H1 (cell line): ENCODE data around the gene RPP14. TPM values are rescaled to one million over a fixed set of nuclear protein-coding genes. Genes with fewer than 3 reads are reported as not detected.

Experiments
- CTCF ChIA-PET: fragments of 300-600 bp; sonication (Branson Sonifier 250); formaldehyde crosslinking; loops from one replicate; lab custom pipeline; 2021; ENCODE audit not compliant: partially characterized antibody; lab: Charles Lee
- POLR2A ChIA-PET: fragments of 300-600 bp; sonication (Branson Sonifier 250); formaldehyde crosslinking; loops from one replicate; lab custom pipeline; 2021; ENCODE audit warnings: inconsistent platforms; ENCODE audit not compliant: partially characterized antibody; lab: Charles Lee
- DNase-seq, 2 experiments: peaks; one replicate each; pipeline versions ENCODE4 v3.0.0 to v3.0.0-alpha.2; 2010 to 2022; ENCODE audit warnings: low spot score in 2 of 2, low read depth in 1 of 2, mixed read lengths in 1 of 2
- FAIRE-seq: peaks from 2 replicates; lab custom pipeline; 2011; peaks lifted over from hg19 to GRCh38; lab: Jason Lieb, UNC
- H2AFZ ChIP-seq: 2 replicates; pipeline ENCODE4 v1.8.1; 2012; ENCODE audit warnings: low read length, inconsistent platforms
- H2AK5ac ChIP-seq: 2 replicates; pipeline ENCODE4 v1.6.1; 2013; ENCODE audit warnings: low read depth, low read length
- H2BK120ac ChIP-seq: replicated peaks from 2 replicates; pipeline ENCODE3; 2013; ENCODE audit warnings: low read depth, low read length, inconsistent platforms
- H2BK12ac ChIP-seq: 2 replicates; pipeline ENCODE4 v1.6.1; 2013; ENCODE audit warnings: low read depth, low read length
- H2BK15ac ChIP-seq: 2 replicates; pipeline ENCODE4 v1.6.1; 2013; ENCODE audit warnings: low read length
- H2BK20ac ChIP-seq: 2 replicates; pipeline ENCODE4 v1.6.1; 2013; ENCODE audit warnings: low read length
- H2BK5ac ChIP-seq: 2 replicates; pipeline ENCODE4 v1.6.1; 2013; ENCODE audit warnings: low read depth, low read length
- H3K14ac ChIP-seq: 2 replicates; pipeline ENCODE4 v1.6.1; 2013; ENCODE audit warnings: inconsistent platforms; ENCODE audit not compliant: insufficient read length
- H3K18ac ChIP-seq: 2 replicates; pipeline ENCODE4 v1.6.1; 2013; ENCODE audit warnings: low read length; ENCODE audit errors: extremely low read depth
- H3K23ac ChIP-seq: 2 replicates; pipeline ENCODE4 v1.6.1; 2013; ENCODE audit warnings: inconsistent platforms; ENCODE audit not compliant: insufficient read length
- H3K23me2 ChIP-seq: 2 replicates; pipeline ENCODE4 v1.6.1; 2013; ENCODE audit warnings: low read depth, low read length
- H3K27ac ChIP-seq: 2 replicates; pipeline ENCODE4 v1.6.1; 2011; ENCODE audit warnings: low read depth, low read length, inconsistent platforms
- H3K27me3 ChIP-seq, 4 experiments: replicated peaks in 1 of 4; 1 replicate in 1 of 4; 2 replicates in 3 of 4; pipeline versions ENCODE4 v1.6.1 to v1.8.1; 2011 to 2013; ENCODE audit warnings: low read length in 3 of 4, mild to moderate bottlenecking in 3 of 4, inconsistent platforms in 2 of 4, mixed read lengths in 2 of 4, moderate library complexity in 1 of 4; ENCODE audit not compliant: control insufficient read depth in 3 of 4, insufficient read depth in 3 of 4; ENCODE audit errors: extremely low read depth in 1 of 4
- H3K36me3 ChIP-seq, 4 experiments: 2 replicates each; pipeline versions ENCODE4 v1.6.1 to v1.8.1; 2011 to 2013; ENCODE audit warnings: mild to moderate bottlenecking in 4 of 4, low read length in 3 of 4, moderate library complexity in 2 of 4, control low read depth in 1 of 4, inconsistent platforms in 1 of 4; ENCODE audit not compliant: insufficient read depth in 4 of 4, control insufficient read depth in 2 of 4
- H3K4ac ChIP-seq: replicated peaks from 2 replicates; pipeline ENCODE3; 2013; ENCODE audit warnings: low read length, low read depth, mixed read lengths, inconsistent platforms; ENCODE audit not compliant: insufficient read length
- H3K4me1 ChIP-seq, 4 experiments: replicated peaks in 1 of 4; 1 replicate in 1 of 4; 2 replicates in 3 of 4; pipeline versions ENCODE4 v1.6.1 to v1.8.1; 2011 to 2013; ENCODE audit warnings: low read length in 3 of 4, inconsistent platforms in 2 of 4, mixed read lengths in 1 of 4; ENCODE audit not compliant: insufficient read depth in 4 of 4, control insufficient read depth in 3 of 4
- H3K4me2 ChIP-seq, 2 experiments: 2 replicates each; pipeline versions ENCODE4 v1.6.1 to v1.8.1; 2011 to 2013; ENCODE audit warnings: low read depth in 2 of 2, low read length in 2 of 2, control low read depth in 1 of 2, inconsistent platforms in 1 of 2, mild to moderate bottlenecking in 1 of 2; ENCODE audit not compliant: insufficient read depth in 1 of 2
- H3K4me3 ChIP-seq, 4 experiments: fragments of 200-600, 300-600 bp in 1 of 4; sonication (generic), shearing (Covaris generic), sonication (Bioruptor Twin) in 1 of 4; 2 replicates each; pipeline versions ENCODE4 v1.5.1 to v1.8.1; 2011 to 2016; ENCODE audit warnings: low read length in 4 of 4, low read depth in 3 of 4, control low read depth in 2 of 4, inconsistent platforms in 2 of 4, mild to moderate bottlenecking in 2 of 4, mixed read lengths in 1 of 4, moderate library complexity in 1 of 4; ENCODE audit not compliant: insufficient read depth in 2 of 4; ENCODE audit errors: extremely low read depth in 1 of 4
- H3K56ac ChIP-seq: replicated peaks from 2 replicates; pipeline ENCODE3; 2013; ENCODE audit warnings: low read depth, mild to moderate bottlenecking, mixed read lengths, low read length, inconsistent platforms; ENCODE audit not compliant: insufficient read length
- H3K79me1 ChIP-seq: 2 replicates; pipeline ENCODE4 v1.6.1; 2013; ENCODE audit warnings: low read depth, low read length, control low read depth
- H3K79me2 ChIP-seq, 2 experiments: 2 replicates each; pipeline versions ENCODE4 v1.6.1 to v1.8.1; 2012 to 2013; ENCODE audit warnings: low read length in 2 of 2, mild to moderate bottlenecking in 2 of 2, inconsistent platforms in 1 of 2; ENCODE audit not compliant: insufficient read depth in 2 of 2, control insufficient read depth in 1 of 2
- H3K9ac ChIP-seq, 4 experiments: replicated peaks in 1 of 4; 1 replicate in 1 of 4; 2 replicates in 3 of 4; pipeline versions ENCODE4 v1.6.1 to v1.8.1; 2011 to 2013; ENCODE audit warnings: low read depth in 3 of 4, low read length in 3 of 4, control low read depth in 2 of 4, mild to moderate bottlenecking in 2 of 4, moderate library complexity in 2 of 4, inconsistent platforms in 1 of 4; ENCODE audit errors: extremely low read depth in 1 of 4
- H3K9me3 ChIP-seq, 2 experiments: 2 replicates each; pipeline versions ENCODE4 v1.6.1 to v1.8.1; 2012 to 2013; ENCODE audit warnings: mild to moderate bottlenecking in 2 of 2, moderate library complexity in 2 of 2, control low read depth in 1 of 2, inconsistent platforms in 1 of 2, low read depth in 1 of 2, low read length in 1 of 2, mixed read lengths in 1 of 2; ENCODE audit not compliant: insufficient read depth in 2 of 2
- H4K20me1 ChIP-seq, 2 experiments: replicated peaks in 1 of 2; 2 replicates each; pipeline versions ENCODE3 to v1.8.1; 2011 to 2013; ENCODE audit warnings: inconsistent platforms in 2 of 2, low read length in 2 of 2, mild to moderate bottlenecking in 1 of 2; ENCODE audit not compliant: insufficient read depth in 2 of 2, control insufficient read depth in 1 of 2
- H4K5ac ChIP-seq: 2 replicates; pipeline ENCODE4 v1.6.1; 2013; ENCODE audit warnings: low read length, low read depth, mixed read lengths, inconsistent platforms; ENCODE audit not compliant: insufficient read length
- H4K8ac ChIP-seq: 2 replicates; pipeline ENCODE4 v1.8.0; 2013; ENCODE audit warnings: mild to moderate bottlenecking, moderate library complexity, low read length, inconsistent platforms; ENCODE audit not compliant: insufficient read depth; ENCODE audit errors: extremely low read depth
- H4K91ac ChIP-seq: replicated peaks from 2 replicates; pipeline ENCODE3; 2013; ENCODE audit warnings: low read length, mixed read lengths, inconsistent platforms; ENCODE audit not compliant: insufficient read length
- ATF3 ChIP-seq: IDR thresholded peaks from 2 replicates; pipeline ENCODE4 v1.6.1; 2011; ENCODE audit warnings: low read depth, mild to moderate bottlenecking, low read length; ENCODE audit not compliant: insufficient read depth
- BACH1 ChIP-seq: IDR thresholded peaks from 2 replicates; pipeline ENCODE4 v1.6.1; 2012; ENCODE audit warnings: low read length, improper control_type of control experiment
- EP300 ChIP-seq, 2 experiments: IDR thresholded peaks; 1 replicate in 1 of 2; 2 replicates in 1 of 2; pipeline ENCODE4 v1.6.1; 2011 to 2012; ENCODE audit warnings: low read depth in 2 of 2, low read length in 2 of 2, mild to moderate bottlenecking in 2 of 2, borderline replicate concordance in 1 of 2, inconsistent platforms in 1 of 2, moderate library complexity in 1 of 2
- SIRT6 ChIP-seq: IDR thresholded peaks from one replicate; pipeline ENCODE4 v1.7.1; 2012; ENCODE audit warnings: low read length, inconsistent platforms
- WGBS, 2 experiments: shearing (Covaris generic) in 1 of 2; methylation state at CpG; one replicate each; pipeline versions ENCODE4 v1.1.6 to v1.1.7; 2013 to 2015; ENCODE audit warnings: low lambda C conversion rate in 2 of 2, mixed read lengths in 2 of 2, inconsistent platforms in 1 of 2, low coverage in 1 of 2, missing lambda C conversion rate in 1 of 2; ENCODE audit not compliant: insufficient replicate concordance in 2 of 2, insufficient coverage in 1 of 2, insufficient read length in 1 of 2; ENCODE audit errors: extremely low coverage in 1 of 2, missing lambda C conversion rate in 1 of 2; 5-methylcytosine and 5-hydroxymethylcytosine counted together
- polyA plus RNA-seq, 7 experiments: library from polyadenylated mRNA; depleted of rRNA in 3 of 7; stranded (reverse) in 5 of 7; unstranded in 2 of 7; fragments of >200 nt in 5 of 7; fragments of 200-250 nt in 2 of 7; gene quantifications; 1 replicate in 5 of 7; 2 replicates in 1 of 7; 4 replicates in 1 of 7; pipeline versions ENCODE4 v1.2.1 to v1.2.3, GENCODE V29; 2011 to 2013; ENCODE audit warnings: missing spikeins in 2 of 7, mixed read lengths in 2 of 7
- total RNA-seq: library from RNA; stranded (reverse); fragmentation: NEBNext Ultra II Directional; extraction: Animal tissue kit (Norgen Biotek cat#: 25700); gene quantifications from 2 replicates; pipeline ENCODE4 v1.2.1, GENCODE V29; 2021

Gene RPP14
- total and polyA plus RNA-seq, 2 of the 8 experiments (the other 6 are each of a cell fraction or from before 2014, with no cell fraction given), result 11.7 to 23.4 TPM

GRCh38 chr3:58349792-58350626 is 44.0 kb downstream of the RPP14 start:
- H2BK5ac ChIP-seq, result no peak overlapping the region
- H4K5ac ChIP-seq, result no peak overlapping the region
- no peaks in the 10 kb centered on the region; the same call in 1 of the 2 replicates for H3K23me2 ChIP-seq
- H2AFZ ChIP-seq, result no peak overlapping the region
- no peak for TF ChIP-seq BACH1
- TF ChIP-seq SIRT6, result no peak
- no peak for TF ChIP-seq EP300 (IDR thresholded peaks at IDR 0.05; ENCODE audit: borderline replicate concordance in 1 of 2, low read depth in 2 of 2, low read length in 2 of 2)
- no peak for TF ChIP-seq ATF3
- no peak overlapping the region for H4K8ac ChIP-seq
- no peak for DNase-seq
- no peak overlapping the region for H2BK120ac ChIP-seq
- 90% methylated on average over 7 of the region's 7 CpGs; no CpG with 5 or more reads in 1 of the 2 experiments for WGBS, 2 experiments
- no peak overlapping the region for H2BK12ac ChIP-seq
- H3K9ac ChIP-seq, result no peak overlapping the region
- no peak overlapping the region for H2BK20ac ChIP-seq
- H3K4me3 ChIP-seq, result no peak overlapping the region
- no peaks in the 10 kb centered on the region for H3K27me3 ChIP-seq
- H2BK15ac ChIP-seq, result no peak overlapping the region
- no peak overlapping the region for H3K23ac ChIP-seq
- H3K4ac ChIP-seq, result no peak overlapping the region
- H3K4me2 ChIP-seq, result no peak overlapping the region
- H3K14ac ChIP-seq, result no peak overlapping the region
- no peaks in the 10 kb centered on the region for H3K79me1 ChIP-seq
- H3K9me3 ChIP-seq, result no peaks in the 10 kb centered on the region
- no peak overlapping the region for H3K27ac ChIP-seq
- H3K18ac ChIP-seq, result no peak overlapping the region
- ChIA-PET CTCF (interaction anchor here (0.9 to 2.6 kb wide), 16 partner anchors 11 to 182 kb away, joined by 3 to 11 read pairs (median 4); partner anchors contain the start of gene PXK), POLR2A (interaction anchor here (1.0 to 1.2 kb wide), 2 partner anchors 9 to 143 kb away, joined by 3 read pairs; no protein-coding TSS in a partner anchor)
- no peaks in the 10 kb centered on the region for H4K20me1 ChIP-seq
- H3K36me3 ChIP-seq, result no peaks in the 10 kb centered on the region
- H3K4me1 ChIP-seq, result 0 out of 7 replicates have a peak, but pooled peaks cover 0 to 3% (median 2%) of the 10 kb centered on the region in 4 experiments
- H4K91ac ChIP-seq, result no peak overlapping the region
- H3K79me2 ChIP-seq, result no peaks in the 10 kb centered on the region
- no peak overlapping the region for H3K56ac ChIP-seq
- no peak overlapping the region for H2AK5ac ChIP-seq
- FAIRE-seq, result no peak
